Panc1 (cell line): ENCODE measurements around the gene BCAM. TPM values are rescaled to one million over a fixed set of nuclear protein-coding genes. Genes with fewer than 3 reads are reported as not detected.

Experiments
- ATAC-seq: fragments of 200-7000 bp; cut with Tn5 transposase; 2 replicates; pipeline ENCODE4 v1.9.1; 2020; ENCODE audit warnings: mild to moderate bottlenecking, moderate library complexity
- BruUV-seq: library from RNA; stranded (reverse); fragments of 400-500 nt; replicated peaks from 2 replicates; lab custom pipeline; 2021; lab: Mats Ljungman, UMichigan
- CTCF ChIA-PET: fragments of 300-600 bp; sonication (Branson Sonifier 250); formaldehyde crosslinking; loops from one replicate; lab custom pipeline; 2022; ENCODE audit warnings: antibody characterized with exemption; lab: Charles Lee
- POLR2A ChIA-PET: fragments of 300-600 bp; sonication (Branson Sonifier 250); formaldehyde crosslinking; loops from one replicate; lab custom pipeline; 2022; ENCODE audit warnings: antibody characterized with exemption; lab: Charles Lee
- DNase-seq: peaks from one replicate; pipeline ENCODE4 v3.0.0-alpha.2; 2010; ENCODE audit warnings: low read depth, low spot score
- H3K27ac ChIP-seq: 2 replicates; pipeline ENCODE4 v1.5.1; 2011; ENCODE audit warnings: mild to moderate bottlenecking, low read length, inconsistent platforms
- H3K27me3 ChIP-seq: fragments of 200-500 bp; sonication (Bioruptor generic); 2 replicates; pipeline ENCODE4 v1.6.0; 2014; ENCODE audit warnings: low read length, inconsistent platforms; ENCODE audit not compliant: control insufficient read depth, insufficient read depth
- H3K36me3 ChIP-seq: fragments of 200-500 bp; sonication (Bioruptor generic); 2 replicates; pipeline ENCODE4 v1.5.1; 2014; ENCODE audit warnings: inconsistent platforms, mild to moderate bottlenecking, low read length, moderate library complexity; ENCODE audit not compliant: control insufficient read depth, insufficient read depth
- H3K4me1 ChIP-seq: 2 replicates; pipeline ENCODE4 v1.5.1; 2011; ENCODE audit warnings: inconsistent platforms, mild to moderate bottlenecking, low read length, moderate library complexity; ENCODE audit not compliant: control insufficient read depth, insufficient read depth
- H3K4me3 ChIP-seq, 2 experiments: 2 replicates each; pipeline ENCODE4 v1.5.1; 2011 to 2012; ENCODE audit warnings: low read depth in 2 of 2, low read length in 2 of 2, mild to moderate bottlenecking in 2 of 2, inconsistent platforms in 1 of 2, moderate library complexity in 1 of 2
- H3K9me3 ChIP-seq: fragments of 200-500 bp; sonication (Bioruptor generic); 2 replicates; pipeline ENCODE4 v1.5.1; 2014; ENCODE audit warnings: low read depth, mild to moderate bottlenecking, inconsistent platforms, low read length, moderate library complexity; ENCODE audit not compliant: control insufficient read depth, insufficient read depth
- POLR2AphosphoS5 ChIP-seq: IDR thresholded peaks from 2 replicates; pipeline ENCODE4 v1.6.1; 2012; ENCODE audit warnings: mild to moderate bottlenecking, low read depth, low read length, moderate library complexity
- SIN3A ChIP-seq: IDR thresholded peaks from 2 replicates; pipeline ENCODE4 v1.6.1; 2012; ENCODE audit warnings: low read depth, mild to moderate bottlenecking, low read length, moderate library complexity, borderline replicate concordance; ENCODE audit not compliant: insufficient read depth
- TCF7L2 ChIP-seq: IDR thresholded peaks from 2 replicates; pipeline ENCODE4 v1.6.1; 2011; ENCODE audit warnings: mild to moderate bottlenecking, low read depth, low read length, inconsistent platforms
- in situ Hi-C: cut with HindIII; loops from 2 replicates; pipeline ENCODE4 v1.10.0; 2016; ENCODE audit warnings: low sequenced_read_pairs, low pct_unique_long_range_greater_than_20kb
- intact Hi-C: fragments of 100-400 bp; cut with micrococcal nuclease; formaldehyde crosslinking; loops from one replicate; pipeline ENCODE4 v1.10.0; 2022; ENCODE audit not compliant: unreplicated experiment
- total RNA-seq: library from RNA; stranded (reverse); gene quantifications from one replicate; pipeline ENCODE4 v1.2.1, GENCODE V29; 2021; ENCODE audit not compliant: unreplicated experiment
- TF ChIP-seq, protein P1 (sequence below): fragments of 450-650 bp; IDR thresholded peaks from 2 replicates; pipeline ENCODE4 v1.5.1; 2017; ENCODE audit warnings: mild to moderate bottlenecking
- TF ChIP-seq, protein P2 (sequence below), 2 experiments: IDR thresholded peaks; 2 replicates each; pipeline ENCODE4 v1.6.1; 2011 to 2012; ENCODE audit warnings: low read depth in 2 of 2, control low read depth in 1 of 2, low read length in 1 of 2, mild to moderate bottlenecking in 1 of 2, moderate library complexity in 1 of 2; ENCODE audit not compliant: insufficient read depth in 1 of 2

The BCAM gene
- total RNA-seq, 1 experiment from 2014 or later = 21.5 TPM

DNA sequence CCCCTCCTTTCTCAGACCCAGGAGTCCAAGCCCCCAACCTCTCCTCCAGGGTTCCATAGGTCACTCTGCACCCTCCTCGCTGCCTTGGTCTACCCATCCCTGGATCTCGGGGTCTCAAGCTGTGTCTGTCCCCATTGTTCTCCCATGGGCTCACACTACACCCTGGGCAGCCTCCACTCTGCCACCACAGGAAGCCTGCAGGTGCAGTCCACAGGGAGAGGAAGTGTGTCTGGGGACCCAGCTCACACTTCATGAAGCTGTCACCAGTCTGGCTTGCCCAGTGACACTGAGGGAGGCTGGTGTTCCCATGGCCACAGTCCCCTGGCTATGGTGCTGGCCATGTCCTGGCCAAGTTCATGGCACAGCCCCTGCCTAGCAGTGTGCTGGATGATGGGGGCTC lies 42.5 kb downstream of the BCAM start:
- H3K4me3 ChIP-seq = no peak overlapping the region
- TF ChIP-seq POLR2AphosphoS5 = no peak
- TF ChIP-seq, protein P1, sequence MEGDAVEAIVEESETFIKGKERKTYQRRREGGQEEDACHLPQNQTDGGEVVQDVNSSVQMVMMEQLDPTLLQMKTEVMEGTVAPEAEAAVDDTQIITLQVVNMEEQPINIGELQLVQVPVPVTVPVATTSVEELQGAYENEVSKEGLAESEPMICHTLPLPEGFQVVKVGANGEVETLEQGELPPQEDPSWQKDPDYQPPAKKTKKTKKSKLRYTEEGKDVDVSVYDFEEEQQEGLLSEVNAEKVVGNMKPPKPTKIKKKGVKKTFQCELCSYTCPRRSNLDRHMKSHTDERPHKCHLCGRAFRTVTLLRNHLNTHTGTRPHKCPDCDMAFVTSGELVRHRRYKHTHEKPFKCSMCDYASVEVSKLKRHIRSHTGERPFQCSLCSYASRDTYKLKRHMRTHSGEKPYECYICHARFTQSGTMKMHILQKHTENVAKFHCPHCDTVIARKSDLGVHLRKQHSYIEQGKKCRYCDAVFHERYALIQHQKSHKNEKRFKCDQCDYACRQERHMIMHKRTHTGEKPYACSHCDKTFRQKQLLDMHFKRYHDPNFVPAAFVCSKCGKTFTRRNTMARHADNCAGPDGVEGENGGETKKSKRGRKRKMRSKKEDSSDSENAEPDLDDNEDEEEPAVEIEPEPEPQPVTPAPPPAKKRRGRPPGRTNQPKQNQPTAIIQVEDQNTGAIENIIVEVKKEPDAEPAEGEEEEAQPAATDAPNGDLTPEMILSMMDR = no peak
- TF ChIP-seq TCF7L2 = no peak
- no peak for TF ChIP-seq SIN3A
- TF ChIP-seq, protein P2, sequence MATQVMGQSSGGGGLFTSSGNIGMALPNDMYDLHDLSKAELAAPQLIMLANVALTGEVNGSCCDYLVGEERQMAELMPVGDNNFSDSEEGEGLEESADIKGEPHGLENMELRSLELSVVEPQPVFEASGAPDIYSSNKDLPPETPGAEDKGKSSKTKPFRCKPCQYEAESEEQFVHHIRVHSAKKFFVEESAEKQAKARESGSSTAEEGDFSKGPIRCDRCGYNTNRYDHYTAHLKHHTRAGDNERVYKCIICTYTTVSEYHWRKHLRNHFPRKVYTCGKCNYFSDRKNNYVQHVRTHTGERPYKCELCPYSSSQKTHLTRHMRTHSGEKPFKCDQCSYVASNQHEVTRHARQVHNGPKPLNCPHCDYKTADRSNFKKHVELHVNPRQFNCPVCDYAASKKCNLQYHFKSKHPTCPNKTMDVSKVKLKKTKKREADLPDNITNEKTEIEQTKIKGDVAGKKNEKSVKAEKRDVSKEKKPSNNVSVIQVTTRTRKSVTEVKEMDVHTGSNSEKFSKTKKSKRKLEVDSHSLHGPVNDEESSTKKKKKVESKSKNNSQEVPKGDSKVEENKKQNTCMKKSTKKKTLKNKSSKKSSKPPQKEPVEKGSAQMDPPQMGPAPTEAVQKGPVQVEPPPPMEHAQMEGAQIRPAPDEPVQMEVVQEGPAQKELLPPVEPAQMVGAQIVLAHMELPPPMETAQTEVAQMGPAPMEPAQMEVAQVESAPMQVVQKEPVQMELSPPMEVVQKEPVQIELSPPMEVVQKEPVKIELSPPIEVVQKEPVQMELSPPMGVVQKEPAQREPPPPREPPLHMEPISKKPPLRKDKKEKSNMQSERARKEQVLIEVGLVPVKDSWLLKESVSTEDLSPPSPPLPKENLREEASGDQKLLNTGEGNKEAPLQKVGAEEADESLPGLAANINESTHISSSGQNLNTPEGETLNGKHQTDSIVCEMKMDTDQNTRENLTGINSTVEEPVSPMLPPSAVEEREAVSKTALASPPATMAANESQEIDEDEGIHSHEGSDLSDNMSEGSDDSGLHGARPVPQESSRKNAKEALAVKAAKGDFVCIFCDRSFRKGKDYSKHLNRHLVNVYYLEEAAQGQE (IDR thresholded peaks at IDR 0.05; ENCODE audit: insufficient read depth in 1 of 2, low read depth in 2 of 2, low read length in 1 of 2) = no peak
- DNase-seq (no peak), ATAC-seq (no peak)
- in situ Hi-C loops = no loop called here
- CTCF ChIA-PET = no interaction called here
- peaks cover 6% of the 10 kb centered on the region; the same call in 1 of the 2 replicates for H3K36me3 ChIP-seq
- BruUV-seq = no TSS peak
- peaks cover 30% of the 10 kb centered on the region for H3K4me1 ChIP-seq
- POLR2A ChIA-PET = no interaction called here
- H3K27me3 ChIP-seq = no peaks in the 10 kb centered on the region
- intact Hi-C loops = no loop called here
- H3K9me3 ChIP-seq = no peaks in the 10 kb centered on the region
- no peak overlapping the region for H3K27ac ChIP-seq

DNA sequence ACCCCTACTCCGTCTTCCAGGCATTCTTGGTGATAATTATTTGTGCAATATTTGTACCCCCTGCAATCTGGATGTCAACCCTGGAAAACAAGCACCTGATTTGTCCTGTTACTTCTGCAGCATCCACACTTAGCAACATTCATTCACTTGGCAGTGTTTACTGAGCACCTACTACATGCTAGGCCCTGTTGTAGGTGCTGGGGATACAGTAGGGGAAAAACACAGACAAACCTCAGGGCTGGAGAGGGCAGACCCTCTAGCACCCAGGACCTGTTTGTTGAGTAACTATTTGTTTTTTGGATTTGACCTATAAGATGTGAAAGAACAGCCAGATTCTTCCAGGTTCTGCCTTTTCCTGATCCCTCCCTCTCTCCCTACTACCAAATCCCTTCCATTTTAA lies 46.7 kb downstream of the BCAM start:
- DNase-seq = no peak
- TSS peak; percentile 64 for BruUV-seq
- Histone ChIP-seq H3K9me3 (no peaks in the 10 kb centered on the region), H3K4me3 (no peak overlapping the region), H3K36me3 (no peaks in the 10 kb centered on the region), H3K27ac (peak overlapping the region; percentile 63), H3K27me3 (no peaks in the 10 kb centered on the region), H3K4me1 (peaks cover 32% of the 10 kb centered on the region)
- in situ Hi-C loops = no loop called here
- no peak for TF ChIP-seq POLR2AphosphoS5
- no peak for TF ChIP-seq SIN3A
- TF ChIP-seq, protein P2 (IDR thresholded peaks at IDR 0.05; ENCODE audit: insufficient read depth in 1 of 2, low read depth in 2 of 2, low read length in 1 of 2) = no peak
- TF ChIP-seq, protein P1 = no peak
- TF ChIP-seq TCF7L2 = no peak
- intact Hi-C loops = no loop called here
- ATAC-seq = no peak
- CTCF ChIA-PET = interaction anchor here (0.7 kb wide), 1 partner anchor 145 kb away, joined by 3 read pairs; no protein-coding TSS in a partner anchor
- POLR2A ChIA-PET = no interaction called here
